Thoracic aorta (tissue), 2 donors: ENCODE results near the gene POLR2B. TPM values are rescaled to one million over a fixed set of nuclear protein-coding genes. Genes with fewer than 3 reads are reported as not detected.

Source experiments
- ATAC-seq: fragments of 150-250 bp; one replicate; pipeline ENCODE4 v1.8.0; 2017; ENCODE audit warnings: low read depth; ENCODE audit not compliant: insufficient number of reproducible peaks, low FRiP score
- DNase-seq: peaks from one replicate; pipeline ENCODE4 v3.0.0-alpha.2; 2020; ENCODE audit warnings: low spot score
- H3K27ac ChIP-seq, 2 donors: fragments of 200-600 bp; sonication (generic); 1 replicate in 1 of 2; 2 replicates in 1 of 2; pipeline ENCODE4 v1.5.1; 2016; ENCODE audit warnings: mild to moderate bottlenecking in 2 of 2, moderate library complexity in 2 of 2
- H3K27me3 ChIP-seq: fragments of 200-600 bp; sonication (generic); replicated peaks from 2 replicates; pipeline ENCODE4 v1.6.0; 2016; ENCODE audit warnings: mild to moderate bottlenecking; ENCODE audit not compliant: insufficient read depth
- H3K36me3 ChIP-seq: fragments of 200-600 bp; sonication (generic); one replicate; pipeline ENCODE4 v1.5.1; 2016
- H3K4me1 ChIP-seq, 2 donors: fragments of 200-600 bp; sonication (generic); 1 replicate in 1 of 2; 2 replicates in 1 of 2; pipeline versions ENCODE4 v1.5.1 to v1.6.0; 2016; ENCODE audit warnings: low read depth in 2 of 2, mild to moderate bottlenecking in 1 of 2; ENCODE audit not compliant: control insufficient read depth in 1 of 2
- H3K4me3 ChIP-seq: fragments of 200-600 bp; sonication (generic); 2 replicates; pipeline ENCODE4 v1.5.1; 2016; ENCODE audit warnings: mild to moderate bottlenecking
- H3K9me3 ChIP-seq: fragments of 200-600 bp; sonication (generic); 2 replicates; pipeline ENCODE4 v1.5.1; 2016
- CTCF ChIP-seq: fragments of 200-600 bp; sonication (generic); IDR thresholded peaks from one replicate; pipeline ENCODE4 v1.5.1; 2019; ENCODE audit warnings: antibody characterized with exemption
- total RNA-seq, 2 donors: library from RNA; depleted of rRNA; stranded (reverse); fragments of >200 nt; gene quantifications; one replicate each; pipeline versions ENCODE4 v1.1.0 to v1.2.3, GENCODE V29; 2016

The POLR2B gene
- total RNA-seq, 2 donors from 2014 or later, result 48.3 to 98.5 TPM

- Histone ChIP-seq H3K4me3 (no peak overlapping the region), H3K27me3 (no peaks in the 10 kb centered on the region), H3K4me1 (peaks cover 0 to 7% of the 10 kb centered on the region in 2 donors), H3K9me3 (no peaks in the 10 kb centered on the region), H3K27ac (no peak overlapping the region), H3K36me3 (peaks cover 14% of the 10 kb centered on the region)
- DNase-seq (no peak), ATAC-seq (no peak)
- no peak for TF ChIP-seq CTCF
Measured at GRCh38 chr4:56940971-56941370, 37.7 kb upstream of the POLR2B start.

GRCh38 chr4:56941403-56941802, 37.3 kb upstream of the POLR2B start:
- H3K36me3 ChIP-seq, result peaks cover 14% of the 10 kb centered on the region
- H3K9me3 ChIP-seq, result no peaks in the 10 kb centered on the region
- no peak overlapping the region for H3K27ac ChIP-seq
- no peak overlapping the region for H3K4me3 ChIP-seq
- peaks cover 0 to 7% of the 10 kb centered on the region in 2 donors for H3K4me1 ChIP-seq
- no peaks in the 10 kb centered on the region for H3K27me3 ChIP-seq
- no peak for TF ChIP-seq CTCF
- no peak for ATAC-seq
- DNase-seq, result no peak

GRCh38 chr4:56953680-56954520, 24.8 kb upstream of the POLR2B start:
- H3K4me3 ChIP-seq, result no peak overlapping the region
- DNase-seq (no peak), ATAC-seq (no peak)
- peaks cover 6 to 13% of the 10 kb centered on the region in 2 donors for H3K4me1 ChIP-seq
- no peak for TF ChIP-seq CTCF
- no peaks in the 10 kb centered on the region for H3K27me3 ChIP-seq
- no peak overlapping the region for H3K27ac ChIP-seq
- no peaks in the 10 kb centered on the region for H3K36me3 ChIP-seq
- H3K9me3 ChIP-seq, result no peaks in the 10 kb centered on the region

- Histone ChIP-seq H3K4me1 (peaks cover 10 to 18% of the 10 kb centered on the region in 2 donors), H3K36me3 (peaks cover 3% of the 10 kb centered on the region), H3K4me3 (peak overlapping the region; percentile 42), H3K27me3 (no peaks in the 10 kb centered on the region), H3K9me3 (no peaks in the 10 kb centered on the region), H3K27ac (peak overlapping the region; percentile 19 to 51)
- ATAC-seq (peak; percentile 99), DNase-seq (peak; percentile 79)
- TF ChIP-seq CTCF, result no peak
Measured at GRCh38 chr4:56958111-56958517, 20.6 kb upstream of the POLR2B start.

GRCh38 chr4:56959100-56959499, 19.6 kb upstream of the POLR2B start:
- TF ChIP-seq CTCF, result no peak
- DNase-seq (no peak), ATAC-seq (no peak)
- Histone ChIP-seq H3K27ac (no peak overlapping the region), H3K36me3 (peaks cover 12% of the 10 kb centered on the region), H3K4me3 (no peak overlapping the region), H3K9me3 (no peaks in the 10 kb centered on the region), H3K27me3 (no peaks in the 10 kb centered on the region), H3K4me1 (peaks cover 10 to 18% of the 10 kb centered on the region in 2 donors)
